ENCODE measurements around the gene ADCY2. TPM values are rescaled to one million over a fixed set of nuclear protein-coding genes. Genes with fewer than 3 reads are reported as not detected.

The ADCY2 gene
- total RNA-seq, 2 experiments from 2014 or later = not detected

- H3K4me3 ChIP-seq (ENCODE audit: low read depth, low read length, poor library complexity, severe bottlenecking) = no peak overlapping the region
- no peak overlapping the region for H3K4me2 ChIP-seq (ENCODE audit: low read length)
- H3K4me1 ChIP-seq (ENCODE audit: insufficient read depth, low read length, poor library complexity, severe bottlenecking) = no peaks in the 10 kb centered on the region
- TF ChIP-seq CTCF (conservative IDR thresholded peaks at IDR 0.05; ENCODE audit: low read length) (no peak), EZH2phosphoT487 (IDR thresholded peaks at IDR 0.05; ENCODE audit: borderline replicate concordance, low read depth, low read length) (no peak)
- no peak overlapping the region for H3K27ac ChIP-seq (ENCODE audit: low read depth, low read length, poor library complexity, severe bottlenecking)
- H3K36me3 ChIP-seq (ENCODE audit: insufficient read depth, low read length) = no peaks in the 10 kb centered on the region
- POLR2A ChIA-PET = interaction anchor here (0.8 kb wide), 1 partner anchor 52 kb away, joined by 3 read pairs; no protein-coding TSS in a partner anchor
- H4K20me1 ChIP-seq (ENCODE audit: insufficient read depth, low read length) = no peaks in the 10 kb centered on the region
- no TSS peak for BruUV-seq (replicated peaks)
- H3K9me3 ChIP-seq (ENCODE audit: low read length) = no peaks in the 10 kb centered on the region
- intact Hi-C loops (cut with micrococcal nuclease; ENCODE audit: unreplicated experiment) = no loop called here
- H3K79me2 ChIP-seq (ENCODE audit: insufficient read depth, low read depth, low read length) = no peaks in the 10 kb centered on the region
- H2AFZ ChIP-seq (ENCODE audit: low read length) = no peak overlapping the region
- H3K9me2 ChIP-seq (ENCODE audit: insufficient read depth, low read length) = no peaks in the 10 kb centered on the region
- CTCF ChIA-PET (ENCODE audit: unreplicated experiment) = no interaction called here
- no peak for DNase-seq (ENCODE audit: low spot score)
Observed at GRCh38 chr5:7500256-7500655, 104.3 kb downstream of the ADCY2 start.

DNA sequence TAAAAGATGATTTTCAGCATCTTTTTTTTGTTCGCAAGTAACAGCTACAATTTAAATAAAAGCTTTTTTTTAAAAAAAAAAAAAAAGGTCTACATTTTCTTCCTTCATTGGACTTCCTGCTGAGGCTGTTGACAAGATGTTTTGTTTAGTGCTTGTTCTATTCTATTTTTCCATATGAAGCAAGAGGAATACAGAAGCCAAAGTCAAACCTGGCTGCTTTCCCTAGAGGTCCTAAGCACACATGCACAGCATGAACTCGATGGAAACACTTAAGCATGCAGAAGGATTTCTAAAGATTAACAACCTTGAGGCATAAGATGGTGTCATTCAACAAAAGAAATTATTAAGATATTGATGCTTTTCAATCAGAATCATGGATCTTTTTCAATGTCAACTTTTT, 105.1 kb downstream of the ADCY2 start:
- TF ChIP-seq EZH2phosphoT487 (IDR thresholded peaks at IDR 0.05; ENCODE audit: borderline replicate concordance, low read depth, low read length) (no peak), CTCF (conservative IDR thresholded peaks at IDR 0.05; ENCODE audit: low read length) (no peak)
- no peak overlapping the region for H3K4me3 ChIP-seq (ENCODE audit: low read depth, low read length, poor library complexity, severe bottlenecking)
- ChIA-PET POLR2A (no interaction called here), CTCF (ENCODE audit: unreplicated experiment) (no interaction called here)
- no peak overlapping the region for H3K4me2 ChIP-seq (ENCODE audit: low read length)
- intact Hi-C loops (cut with micrococcal nuclease; ENCODE audit: unreplicated experiment) = no loop called here
- H3K9me3 ChIP-seq (ENCODE audit: low read length) = no peaks in the 10 kb centered on the region
- BruUV-seq (replicated peaks) = no TSS peak
- H2AFZ ChIP-seq (ENCODE audit: low read length) = no peak overlapping the region
- no peaks in the 10 kb centered on the region for H4K20me1 ChIP-seq (ENCODE audit: insufficient read depth, low read length)
- no peaks in the 10 kb centered on the region for H3K9me2 ChIP-seq (ENCODE audit: insufficient read depth, low read length)
- H3K27ac ChIP-seq (ENCODE audit: low read depth, low read length, poor library complexity, severe bottlenecking) = no peak overlapping the region
- no peaks in the 10 kb centered on the region for H3K4me1 ChIP-seq (ENCODE audit: insufficient read depth, low read length, poor library complexity, severe bottlenecking)
- no peaks in the 10 kb centered on the region for H3K79me2 ChIP-seq (ENCODE audit: insufficient read depth, low read depth, low read length)
- no peaks in the 10 kb centered on the region for H3K36me3 ChIP-seq (ENCODE audit: insufficient read depth, low read length)
- no peak for DNase-seq (ENCODE audit: low spot score)

DNA sequence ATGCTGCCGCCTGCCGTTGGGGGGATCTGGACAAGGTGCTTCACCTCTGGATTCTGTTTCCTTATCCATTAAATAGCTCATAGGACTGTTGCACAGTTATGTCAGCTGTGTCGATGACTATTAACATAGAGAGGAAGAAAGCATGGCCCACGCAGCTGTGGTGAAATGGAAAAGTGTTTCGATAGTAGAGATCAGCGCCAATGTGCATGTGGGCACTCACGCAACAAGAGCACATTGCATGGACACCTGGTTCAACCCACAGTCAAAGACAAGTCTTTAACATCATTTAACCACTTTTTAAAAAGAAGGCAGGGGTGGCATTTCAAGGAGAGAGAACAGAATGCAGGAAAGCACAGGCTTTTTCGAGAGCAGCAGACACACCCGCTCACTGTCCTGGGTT, 107.6 kb downstream of the ADCY2 start:
- no peak for DNase-seq (ENCODE audit: low spot score)
- no peaks in the 10 kb centered on the region for H3K4me1 ChIP-seq (ENCODE audit: insufficient read depth, low read length, poor library complexity, severe bottlenecking)
- BruUV-seq (replicated peaks) = no TSS peak
- H3K27ac ChIP-seq (ENCODE audit: low read depth, low read length, poor library complexity, severe bottlenecking) = no peak overlapping the region
- H3K9me2 ChIP-seq (ENCODE audit: insufficient read depth, low read length) = no peaks in the 10 kb centered on the region
- no peak overlapping the region for H3K4me3 ChIP-seq (ENCODE audit: low read depth, low read length, poor library complexity, severe bottlenecking)
- no peaks in the 10 kb centered on the region for H4K20me1 ChIP-seq (ENCODE audit: insufficient read depth, low read length)
- ChIA-PET POLR2A (no interaction called here), CTCF (ENCODE audit: unreplicated experiment) (no interaction called here)
- no peak overlapping the region for H2AFZ ChIP-seq (ENCODE audit: low read length)
- intact Hi-C loops (cut with micrococcal nuclease; ENCODE audit: unreplicated experiment) = no loop called here
- TF ChIP-seq EZH2phosphoT487 (IDR thresholded peaks at IDR 0.05; ENCODE audit: borderline replicate concordance, low read depth, low read length) = no peak
- H3K9me3 ChIP-seq (ENCODE audit: low read length) = no peaks in the 10 kb centered on the region
- no peaks in the 10 kb centered on the region for H3K79me2 ChIP-seq (ENCODE audit: insufficient read depth, low read depth, low read length)
- H3K4me2 ChIP-seq (ENCODE audit: low read length) = no peak overlapping the region
- no peaks in the 10 kb centered on the region for H3K36me3 ChIP-seq (ENCODE audit: insufficient read depth, low read length)

All from OCI-LY7 (cell line).